Measurements from ENCODE around the gene MBOAT1.

MBOAT1 gene

GRCh38 chr6:20086992-20087391 is 125.3 kb downstream of the MBOAT1 start:
- no peak for DNase-seq

- no peak for DNase-seq
Observed at GRCh38 chr6:20085817-20086216, 126.5 kb downstream of the MBOAT1 start.

- DNase-seq, result no peak
Observed at GRCh38 chr6:20084411-20084810, 127.9 kb downstream of the MBOAT1 start.

- no peak for DNase-seq
Observed at GRCh38 chr6:20071998-20072397, 140.3 kb downstream of the MBOAT1 start.

- DNase-seq, result no peak
Observed at GRCh38 chr6:20070047-20070446, 142.2 kb downstream of the MBOAT1 start.

- DNase-seq, result no peak
Observed at GRCh38 chr6:20069021-20069522, 143.2 kb downstream of the MBOAT1 start.

- DNase-seq, result no peak
Observed at GRCh38 chr6:20068421-20068988, 143.8 kb downstream of the MBOAT1 start.

- peak; percentile 20 for DNase-seq
Observed at GRCh38 chr6:20061952-20062351, 150.3 kb downstream of the MBOAT1 start.

GRCh38 chr6:20060252-20060651 is 152.0 kb downstream of the MBOAT1 start:
- no peak for DNase-seq

- DNase-seq, result no peak
Observed at GRCh38 chr6:20058912-20059311, 153.4 kb downstream of the MBOAT1 start.

- DNase-seq, result no peak
Observed at GRCh38 chr6:20058121-20058905, 154.0 kb downstream of the MBOAT1 start.

- peak; percentile 9 for DNase-seq
Observed at GRCh38 chr6:20056350-20056992, 155.8 kb downstream of the MBOAT1 start.

GRCh38 chr6:20055916-20056315 is 156.4 kb downstream of the MBOAT1 start:
- no peak for DNase-seq
